ENCODE results near the gene ALDOB. TPM values are rescaled to one million over a fixed set of nuclear protein-coding genes. Genes with fewer than 3 reads are reported as not detected.

Gene ALDOB
- total and polyA plus RNA-seq, 2 donors: 1.7 to 9.1 TPM

- no peak overlapping the region for H3K4me3 ChIP-seq (ENCODE audit: low read length in 2 of 2)
- 93% methylated on average over 5 of the region's 5 CpGs for WGBS
- H3K27me3 ChIP-seq (ENCODE audit: control insufficient read depth in 2 of 2, insufficient read depth in 1 of 2, low read length in 1 of 2): no peaks in the 10 kb centered on the region
- H3K9me3 ChIP-seq (ENCODE audit: control insufficient read depth in 2 of 2, insufficient read depth in 1 of 2, low read length in 1 of 2): no peaks in the 10 kb centered on the region
- H3K36me3 ChIP-seq (ENCODE audit: control insufficient read depth in 2 of 2, insufficient read depth in 2 of 2, low read length in 1 of 2): no peaks in the 10 kb centered on the region
- DNase-seq (ENCODE audit: low read depth in 6 of 9, low spot score in 9 of 9): no peak
- no peak overlapping the region for H3K27ac ChIP-seq (ENCODE audit: low read depth in 1 of 2, low read length in 1 of 2)
- H3K4me1 ChIP-seq (ENCODE audit: control insufficient read depth in 2 of 2, insufficient read depth in 2 of 2, low read length in 2 of 2): no peaks in the 10 kb centered on the region
These were observed 13.9 kb downstream of the ALDOB start for GRCh38 chr9:101421653-101422065.

- no peak for DNase-seq (ENCODE audit: low read depth in 6 of 9, low spot score in 9 of 9)
- Histone ChIP-seq H3K4me3 (ENCODE audit: low read length in 2 of 2) (no peak overlapping the region), H3K4me1 (ENCODE audit: control insufficient read depth in 2 of 2, insufficient read depth in 2 of 2, low read length in 2 of 2) (no peaks in the 10 kb centered on the region), H3K9me3 (ENCODE audit: control insufficient read depth in 2 of 2, insufficient read depth in 1 of 2, low read length in 1 of 2) (no peaks in the 10 kb centered on the region), H3K27ac (ENCODE audit: low read depth in 1 of 2, low read length in 1 of 2) (no peak overlapping the region), H3K27me3 (ENCODE audit: control insufficient read depth in 2 of 2, insufficient read depth in 1 of 2, low read length in 1 of 2) (no peaks in the 10 kb centered on the region), H3K36me3 (ENCODE audit: control insufficient read depth in 2 of 2, insufficient read depth in 2 of 2, low read length in 1 of 2) (no peaks in the 10 kb centered on the region)
- 96% methylated on average over 2 of the region's 2 CpGs for WGBS
These were observed 15.7 kb downstream of the ALDOB start for GRCh38 chr9:101419863-101420262.

GRCh38 chr9:101418518-101419430 lies 16.8 kb downstream of the ALDOB start:
- Histone ChIP-seq H3K27ac (ENCODE audit: low read depth in 1 of 2, low read length in 1 of 2) (no peak overlapping the region), H3K4me3 (ENCODE audit: low read length in 2 of 2) (no peak overlapping the region), H3K9me3 (ENCODE audit: control insufficient read depth in 2 of 2, insufficient read depth in 1 of 2, low read length in 1 of 2) (no peaks in the 10 kb centered on the region), H3K4me1 (ENCODE audit: control insufficient read depth in 2 of 2, insufficient read depth in 2 of 2, low read length in 2 of 2) (no peaks in the 10 kb centered on the region), H3K27me3 (ENCODE audit: control insufficient read depth in 2 of 2, insufficient read depth in 1 of 2, low read length in 1 of 2) (no peaks in the 10 kb centered on the region), H3K36me3 (ENCODE audit: control insufficient read depth in 2 of 2, insufficient read depth in 2 of 2, low read length in 1 of 2) (no peaks in the 10 kb centered on the region)
- no peak for DNase-seq (ENCODE audit: low read depth in 6 of 9, low spot score in 9 of 9)
- 92% methylated on average over 7 of the region's 7 CpGs for WGBS

GRCh38 chr9:101417977-101418376 lies 17.6 kb downstream of the ALDOB start:
- H3K27ac ChIP-seq (ENCODE audit: low read depth in 1 of 2, low read length in 1 of 2): no peak overlapping the region
- no peaks in the 10 kb centered on the region for H3K36me3 ChIP-seq (ENCODE audit: control insufficient read depth in 2 of 2, insufficient read depth in 2 of 2, low read length in 1 of 2)
- no peaks in the 10 kb centered on the region for H3K27me3 ChIP-seq (ENCODE audit: control insufficient read depth in 2 of 2, insufficient read depth in 1 of 2, low read length in 1 of 2)
- no peak overlapping the region for H3K4me3 ChIP-seq (ENCODE audit: low read length in 2 of 2)
- no peak for DNase-seq (ENCODE audit: low read depth in 6 of 9, low spot score in 9 of 9)
- H3K4me1 ChIP-seq (ENCODE audit: control insufficient read depth in 2 of 2, insufficient read depth in 2 of 2, low read length in 2 of 2): no peaks in the 10 kb centered on the region
- no peaks in the 10 kb centered on the region for H3K9me3 ChIP-seq (ENCODE audit: control insufficient read depth in 2 of 2, insufficient read depth in 1 of 2, low read length in 1 of 2)

GRCh38 chr9:101417389-101417788 lies 18.2 kb downstream of the ALDOB start:
- DNase-seq (ENCODE audit: low read depth in 6 of 9, low spot score in 9 of 9): no peak
- Histone ChIP-seq H3K4me1 (ENCODE audit: control insufficient read depth in 2 of 2, insufficient read depth in 2 of 2, low read length in 2 of 2) (no peaks in the 10 kb centered on the region), H3K27ac (ENCODE audit: low read depth in 1 of 2, low read length in 1 of 2) (no peak overlapping the region), H3K4me3 (ENCODE audit: low read length in 2 of 2) (no peak overlapping the region), H3K9me3 (ENCODE audit: control insufficient read depth in 2 of 2, insufficient read depth in 1 of 2, low read length in 1 of 2) (no peaks in the 10 kb centered on the region), H3K27me3 (ENCODE audit: control insufficient read depth in 2 of 2, insufficient read depth in 1 of 2, low read length in 1 of 2) (no peaks in the 10 kb centered on the region), H3K36me3 (ENCODE audit: control insufficient read depth in 2 of 2, insufficient read depth in 2 of 2, low read length in 1 of 2) (no peaks in the 10 kb centered on the region)

GRCh38 chr9:101415578-101415977 lies 20.0 kb downstream of the ALDOB start:
- H3K27ac ChIP-seq (ENCODE audit: low read depth in 1 of 2, low read length in 1 of 2): no peak overlapping the region
- H3K4me1 ChIP-seq (ENCODE audit: control insufficient read depth in 2 of 2, insufficient read depth in 2 of 2, low read length in 2 of 2): no peaks in the 10 kb centered on the region
- no peaks in the 10 kb centered on the region for H3K27me3 ChIP-seq (ENCODE audit: control insufficient read depth in 2 of 2, insufficient read depth in 1 of 2, low read length in 1 of 2)
- H3K9me3 ChIP-seq (ENCODE audit: control insufficient read depth in 2 of 2, insufficient read depth in 1 of 2, low read length in 1 of 2): no peaks in the 10 kb centered on the region
- no peak overlapping the region for H3K4me3 ChIP-seq (ENCODE audit: low read length in 2 of 2)
- no peaks in the 10 kb centered on the region for H3K36me3 ChIP-seq (ENCODE audit: control insufficient read depth in 2 of 2, insufficient read depth in 2 of 2, low read length in 1 of 2)
- DNase-seq (ENCODE audit: low read depth in 6 of 9, low spot score in 9 of 9): no peak

- DNase-seq (ENCODE audit: low read depth in 6 of 9, low spot score in 9 of 9): no peak
- Histone ChIP-seq H3K27me3 (ENCODE audit: control insufficient read depth in 2 of 2, insufficient read depth in 1 of 2, low read length in 1 of 2) (no peaks in the 10 kb centered on the region), H3K36me3 (ENCODE audit: control insufficient read depth in 2 of 2, insufficient read depth in 2 of 2, low read length in 1 of 2) (no peaks in the 10 kb centered on the region), H3K9me3 (ENCODE audit: control insufficient read depth in 2 of 2, insufficient read depth in 1 of 2, low read length in 1 of 2) (no peaks in the 10 kb centered on the region), H3K4me1 (ENCODE audit: control insufficient read depth in 2 of 2, insufficient read depth in 2 of 2, low read length in 2 of 2) (no peaks in the 10 kb centered on the region), H3K27ac (ENCODE audit: low read depth in 1 of 2, low read length in 1 of 2) (no peak overlapping the region), H3K4me3 (ENCODE audit: low read length in 2 of 2) (no peak overlapping the region)
These were observed 20.7 kb downstream of the ALDOB start for GRCh38 chr9:101414839-101415238.

GRCh38 chr9:101409079-101409477 lies 26.5 kb downstream of the ALDOB start:
- H3K4me3 ChIP-seq (ENCODE audit: low read length in 2 of 2): no peak overlapping the region
- H3K27me3 ChIP-seq (ENCODE audit: control insufficient read depth in 2 of 2, insufficient read depth in 1 of 2, low read length in 1 of 2): no peaks in the 10 kb centered on the region
- peaks cover 4 to 19% of the 10 kb centered on the region in 2 donors for H3K9me3 ChIP-seq (ENCODE audit: control insufficient read depth in 2 of 2, insufficient read depth in 1 of 2, low read length in 1 of 2)
- peaks cover 25 to 35% of the 10 kb centered on the region in 2 donors for H3K36me3 ChIP-seq (ENCODE audit: control insufficient read depth in 2 of 2, insufficient read depth in 2 of 2, low read length in 1 of 2)
- 97% methylated on average over 4 of the region's 4 CpGs for WGBS
- no peak for DNase-seq (ENCODE audit: low read depth in 6 of 9, low spot score in 9 of 9)
- no peak overlapping the region for H3K27ac ChIP-seq (ENCODE audit: low read depth in 1 of 2, low read length in 1 of 2)
- H3K4me1 ChIP-seq (ENCODE audit: control insufficient read depth in 2 of 2, insufficient read depth in 2 of 2, low read length in 2 of 2): no peaks in the 10 kb centered on the region

- WGBS: 98% methylated on average over 5 of the region's 5 CpGs
- no peak overlapping the region for H3K27ac ChIP-seq (ENCODE audit: low read depth in 1 of 2, low read length in 1 of 2)
- H3K27me3 ChIP-seq (ENCODE audit: control insufficient read depth in 2 of 2, insufficient read depth in 1 of 2, low read length in 1 of 2): no peaks in the 10 kb centered on the region
- DNase-seq (ENCODE audit: low read depth in 6 of 9, low spot score in 9 of 9): no peak
- H3K4me1 ChIP-seq (ENCODE audit: control insufficient read depth in 2 of 2, insufficient read depth in 2 of 2, low read length in 2 of 2): no peaks in the 10 kb centered on the region
- no peak overlapping the region for H3K4me3 ChIP-seq (ENCODE audit: low read length in 2 of 2)
- H3K9me3 ChIP-seq (ENCODE audit: control insufficient read depth in 2 of 2, insufficient read depth in 1 of 2, low read length in 1 of 2): peaks cover 4 to 19% of the 10 kb centered on the region in 2 donors
- peaks cover 30 to 40% of the 10 kb centered on the region in 2 donors for H3K36me3 ChIP-seq (ENCODE audit: control insufficient read depth in 2 of 2, insufficient read depth in 2 of 2, low read length in 1 of 2)
These were observed 27.0 kb downstream of the ALDOB start for GRCh38 chr9:101408374-101409078.

Data from thymus (tissue), 11 donors.